Spinal cord (tissue), 10 donors: ENCODE results near the gene MRTFA. TPM values are rescaled to one million over a fixed set of nuclear protein-coding genes. Genes with fewer than 3 reads are reported as not detected.
A peak's percentile ranks its signal among the peaks of the same experiment; 100 is the strongest.

Experiments used
- DNase-seq, 6 donors: peaks; one replicate each; pipeline versions ENCODE4 v3.0.0 to v3.0.0-alpha.2; 2013 to 2015; ENCODE audit warnings: low spot score in 6 of 6, low read depth in 4 of 6
- H3K27ac ChIP-seq: one replicate; pipeline ENCODE4 v1.5.1; 2013; ENCODE audit warnings: low read depth, low read length, control low read depth
- H3K27me3 ChIP-seq: one replicate; pipeline ENCODE4 v1.6.1; 2013; ENCODE audit warnings: low read length; ENCODE audit not compliant: control insufficient read depth, insufficient read depth
- H3K36me3 ChIP-seq: one replicate; pipeline ENCODE4 v1.6.1; 2013; ENCODE audit warnings: low read length; ENCODE audit not compliant: control insufficient read depth, insufficient read depth
- H3K4me1 ChIP-seq: one replicate; pipeline ENCODE4 v1.6.1; 2013; ENCODE audit warnings: low read length; ENCODE audit not compliant: control insufficient read depth, insufficient read depth
- H3K4me3 ChIP-seq: one replicate; pipeline ENCODE4 v1.5.1; 2013; ENCODE audit warnings: low read depth, low read length, control low read depth
- H3K9me3 ChIP-seq: one replicate; pipeline ENCODE4 v1.6.1; 2013; ENCODE audit warnings: low read length; ENCODE audit not compliant: control insufficient read depth, insufficient read depth
- WGBS: methylation state at CpG from one replicate; pipeline ENCODE4 v1.1.5; 2013; ENCODE audit warnings: missing lambda C conversion rate; ENCODE audit not compliant: insufficient coverage; 5-methylcytosine and 5-hydroxymethylcytosine counted together
- polyA plus RNA-seq, 2 donors: library from polyadenylated mRNA; unstranded; fragments of 120-200 nt; gene quantifications; one replicate each; pipeline ENCODE4 v1.2.1, GENCODE V29; 2013; ENCODE audit not compliant: insufficient read length in 2 of 2
- total RNA-seq, 2 donors: library from RNA; depleted of rRNA in 1 of 2; stranded (reverse); fragments of 120-200 nt in 1 of 2; fragments of >200 nt in 1 of 2; gene quantifications; one replicate each; pipeline versions ENCODE4 v1.2.3 to v1.2.4, GENCODE V29; 2013 to 2014
- donor health status: healthy.

The MRTFA gene
- total and polyA plus RNA-seq, 4 donors = 19.2 to 42.0 (median 34.0) TPM

GRCh38 chr22:40434745-40435144 lies 201.8 kb downstream of the MRTFA start:
- peaks cover 8% of the 10 kb centered on the region for H3K4me1 ChIP-seq
- H3K9me3 ChIP-seq = no peaks in the 10 kb centered on the region
- H3K36me3 ChIP-seq = peaks cover 8% of the 10 kb centered on the region
- H3K27ac ChIP-seq = no peak overlapping the region
- DNase-seq = no peak
- H3K4me3 ChIP-seq = no peak overlapping the region
- 96% methylated on average over 4 of the region's 5 CpGs for WGBS
- H3K27me3 ChIP-seq = no peaks in the 10 kb centered on the region

DNA sequence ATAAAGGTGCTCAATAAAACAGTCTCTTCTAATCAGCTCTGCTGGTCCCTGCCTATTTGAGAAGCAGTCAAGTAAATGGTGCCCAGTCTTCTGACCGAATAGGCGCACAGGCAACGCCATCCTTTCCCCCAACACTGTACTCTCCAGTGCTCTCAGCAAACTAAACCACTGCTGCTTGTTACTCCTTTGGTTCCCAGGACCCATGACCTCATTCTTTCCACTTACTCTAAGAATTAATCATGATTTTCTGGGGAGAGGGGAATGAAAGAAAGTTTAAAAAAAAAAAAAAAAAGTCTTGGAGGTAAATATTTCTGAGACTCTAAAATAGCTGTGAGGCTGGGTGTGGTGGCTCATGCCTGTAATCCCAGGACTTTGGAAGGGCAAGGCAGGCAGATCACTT lies 202.4 kb downstream of the MRTFA start:
- Histone ChIP-seq H3K27ac (no peak overlapping the region), H3K27me3 (no peaks in the 10 kb centered on the region), H3K36me3 (peaks cover 15% of the 10 kb centered on the region), H3K4me3 (no peak overlapping the region), H3K4me1 (peaks cover 11% of the 10 kb centered on the region), H3K9me3 (no peaks in the 10 kb centered on the region)
- WGBS = 96% methylated on average over 3 of the region's 3 CpGs
- DNase-seq = no peak

GRCh38 chr22:40433416-40434090 lies 203.0 kb downstream of the MRTFA start:
- Histone ChIP-seq H3K36me3 (peaks cover 18% of the 10 kb centered on the region), H3K27ac (no peak overlapping the region), H3K4me1 (peaks cover 11% of the 10 kb centered on the region), H3K27me3 (no peaks in the 10 kb centered on the region), H3K9me3 (no peaks in the 10 kb centered on the region), H3K4me3 (no peak overlapping the region)
- no peak for DNase-seq
- WGBS = 86% methylated on average over 1 of the region's 3 CpGs

GRCh38 chr22:40432625-40433024 lies 203.9 kb downstream of the MRTFA start:
- DNase-seq = no peak
- 67% methylated on average over 1 of the region's 2 CpGs for WGBS
- H3K27ac ChIP-seq = no peak overlapping the region

GRCh38 chr22:40432157-40432556 lies 204.4 kb downstream of the MRTFA start:
- H3K36me3 ChIP-seq = peaks cover 19% of the 10 kb centered on the region
- H3K9me3 ChIP-seq = no peaks in the 10 kb centered on the region
- no peak overlapping the region for H3K4me3 ChIP-seq
- H3K4me1 ChIP-seq = peaks cover 25% of the 10 kb centered on the region
- no peak for DNase-seq
- no peaks in the 10 kb centered on the region for H3K27me3 ChIP-seq
- WGBS = 93% methylated on average over 4 of the region's 5 CpGs
- H3K27ac ChIP-seq = no peak overlapping the region

More at GRCh38 chr22:40432625-40433024, 203.9 kb downstream of the MRTFA start:
- no peaks in the 10 kb centered on the region for H3K9me3 ChIP-seq
- H3K27me3 ChIP-seq = no peaks in the 10 kb centered on the region
- peaks cover 19% of the 10 kb centered on the region for H3K36me3 ChIP-seq
- peaks cover 20% of the 10 kb centered on the region for H3K4me1 ChIP-seq
- H3K4me3 ChIP-seq = no peak overlapping the region

GRCh38 chr22:40430991-40431390 lies 205.5 kb downstream of the MRTFA start:
- Histone ChIP-seq H3K27me3 (no peaks in the 10 kb centered on the region), H3K9me3 (no peaks in the 10 kb centered on the region), H3K36me3 (peaks cover 19% of the 10 kb centered on the region), H3K4me3 (no peak overlapping the region), H3K27ac (no peak overlapping the region), H3K4me1 (peaks cover 28% of the 10 kb centered on the region)
- DNase-seq = no peak
- WGBS = 67% methylated on average over 3 of the region's 4 CpGs

GRCh38 chr22:40429481-40429880 lies 207.0 kb downstream of the MRTFA start:
- 76% methylated on average over 4 of the region's 4 CpGs for WGBS
- Histone ChIP-seq H3K4me3 (no peak overlapping the region), H3K27ac (no peak overlapping the region), H3K36me3 (peaks cover 34% of the 10 kb centered on the region), H3K4me1 (peaks cover 43% of the 10 kb centered on the region), H3K27me3 (no peaks in the 10 kb centered on the region), H3K9me3 (no peaks in the 10 kb centered on the region)
- no peak for DNase-seq

DNA sequence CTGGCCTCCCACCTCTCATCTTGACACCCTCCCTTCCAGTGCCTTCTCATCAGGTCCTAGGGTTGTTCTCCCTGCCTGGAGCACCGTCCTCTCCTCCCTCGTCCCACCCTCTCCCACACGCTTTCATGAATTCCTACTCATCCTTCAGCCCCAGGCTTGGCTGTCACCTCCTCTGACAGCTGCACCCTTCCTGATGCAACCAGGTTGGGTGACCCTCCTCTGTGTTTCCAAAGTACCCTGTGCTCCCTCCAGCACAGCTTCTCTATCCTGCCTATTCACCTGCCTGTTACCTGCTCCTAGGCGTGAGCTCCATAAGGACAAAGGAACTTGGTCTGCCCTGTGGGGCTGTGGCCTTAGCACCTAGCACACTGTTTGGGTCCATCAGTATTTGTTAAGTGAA lies 207.7 kb downstream of the MRTFA start:
- Histone ChIP-seq H3K4me3 (no peak overlapping the region), H3K9me3 (no peaks in the 10 kb centered on the region), H3K4me1 (peaks cover 50% of the 10 kb centered on the region), H3K27ac (no peak overlapping the region), H3K27me3 (no peaks in the 10 kb centered on the region), H3K36me3 (peaks cover 41% of the 10 kb centered on the region)
- 93% methylated on average over 4 of the region's 4 CpGs for WGBS
- no peak for DNase-seq

DNA sequence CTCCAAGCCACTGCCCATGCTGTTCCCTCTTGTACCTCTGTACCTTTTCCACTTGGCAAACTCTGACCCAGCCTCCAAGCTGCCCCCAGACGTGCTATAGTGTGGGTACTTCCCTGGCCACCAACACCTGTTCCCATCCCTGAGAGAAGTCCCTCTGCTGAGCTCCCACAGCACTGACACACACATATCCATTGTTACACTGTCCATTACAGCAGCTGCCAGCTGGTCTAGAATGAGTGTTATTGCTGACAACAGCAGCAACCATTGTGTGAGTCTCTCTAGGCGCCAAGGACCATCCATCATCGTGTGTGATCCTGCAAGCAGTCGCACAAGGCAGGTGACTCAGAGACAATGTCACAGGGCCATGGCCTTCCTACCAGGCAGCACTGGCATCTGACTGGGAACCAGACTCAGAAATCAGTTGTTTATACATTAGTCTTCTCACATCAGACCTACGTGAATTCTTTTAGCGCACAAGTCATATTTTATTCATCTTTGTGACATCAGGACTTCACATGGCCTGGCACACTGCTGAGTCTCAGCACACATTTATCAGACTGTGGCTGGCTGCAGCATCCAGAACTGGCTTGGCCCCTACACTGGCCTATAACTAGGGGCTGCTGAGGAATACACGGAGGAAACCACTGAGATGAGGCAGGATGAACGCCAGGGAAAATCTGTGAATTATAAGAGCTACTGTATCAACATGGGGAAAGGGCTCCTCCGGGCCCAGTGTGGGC lies 209.8 kb downstream of the MRTFA start:
- WGBS = 20% methylated on average over 9 of the region's 9 CpGs
- Histone ChIP-seq H3K4me3 (no peak overlapping the region), H3K27me3 (no peaks in the 10 kb centered on the region), H3K4me1 (peaks cover 50% of the 10 kb centered on the region), H3K36me3 (peaks cover 61% of the 10 kb centered on the region), H3K27ac (peak overlapping the region; percentile 67), H3K9me3 (no peaks in the 10 kb centered on the region)
- DNase-seq = peak; percentile 43 to 93 (median 51)

- Histone ChIP-seq H3K27ac (no peak overlapping the region), H3K27me3 (no peaks in the 10 kb centered on the region), H3K4me1 (peaks cover 50% of the 10 kb centered on the region), H3K36me3 (peaks cover 72% of the 10 kb centered on the region), H3K4me3 (no peak overlapping the region), H3K9me3 (no peaks in the 10 kb centered on the region)
- no peak for DNase-seq
- WGBS = 96% methylated on average over 5 of the region's 5 CpGs
These were observed 211.4 kb downstream of the MRTFA start for GRCh38 chr22:40425082-40425481.
